ENCODE data around the gene PNLDC1.

DNA sequence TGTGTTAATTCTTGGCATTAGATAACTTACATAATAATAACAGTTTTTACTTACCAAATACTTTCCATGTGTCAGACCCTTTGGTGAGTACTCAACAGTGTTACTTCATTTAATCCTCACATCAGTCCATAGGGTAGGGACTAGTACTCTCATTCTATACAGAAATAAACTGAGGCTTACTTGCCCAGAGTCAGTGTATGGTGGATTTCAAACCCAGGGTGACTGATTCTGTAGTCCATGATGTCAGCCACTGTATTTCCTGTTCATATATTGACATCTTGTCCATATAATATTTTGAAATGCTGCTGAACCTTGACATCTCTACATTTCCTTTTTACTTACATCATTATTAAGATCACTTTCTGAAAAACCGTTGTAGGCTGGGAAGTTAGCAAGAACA lies 2.5 kb upstream of the PNLDC1 start:
- no peak for TF ChIP-seq POLR2A (IDR thresholded peaks at IDR 0.05)
- TF ChIP-seq, protein P1, sequence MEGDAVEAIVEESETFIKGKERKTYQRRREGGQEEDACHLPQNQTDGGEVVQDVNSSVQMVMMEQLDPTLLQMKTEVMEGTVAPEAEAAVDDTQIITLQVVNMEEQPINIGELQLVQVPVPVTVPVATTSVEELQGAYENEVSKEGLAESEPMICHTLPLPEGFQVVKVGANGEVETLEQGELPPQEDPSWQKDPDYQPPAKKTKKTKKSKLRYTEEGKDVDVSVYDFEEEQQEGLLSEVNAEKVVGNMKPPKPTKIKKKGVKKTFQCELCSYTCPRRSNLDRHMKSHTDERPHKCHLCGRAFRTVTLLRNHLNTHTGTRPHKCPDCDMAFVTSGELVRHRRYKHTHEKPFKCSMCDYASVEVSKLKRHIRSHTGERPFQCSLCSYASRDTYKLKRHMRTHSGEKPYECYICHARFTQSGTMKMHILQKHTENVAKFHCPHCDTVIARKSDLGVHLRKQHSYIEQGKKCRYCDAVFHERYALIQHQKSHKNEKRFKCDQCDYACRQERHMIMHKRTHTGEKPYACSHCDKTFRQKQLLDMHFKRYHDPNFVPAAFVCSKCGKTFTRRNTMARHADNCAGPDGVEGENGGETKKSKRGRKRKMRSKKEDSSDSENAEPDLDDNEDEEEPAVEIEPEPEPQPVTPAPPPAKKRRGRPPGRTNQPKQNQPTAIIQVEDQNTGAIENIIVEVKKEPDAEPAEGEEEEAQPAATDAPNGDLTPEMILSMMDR (IDR thresholded peaks at IDR 0.05 in 4 of 5, conservative IDR thresholded peaks at IDR 0.05 in 1 of 5): no peak
